GM23338 (cell line): ENCODE results near the gene SPC24. TPM values are rescaled to one million over a fixed set of nuclear protein-coding genes. Genes with fewer than 3 reads are reported as not detected.

Source experiments
- CTCF ChIP-seq, 2 experiments: fragments of 200-600 bp in 1 of 2; sonication (generic) in 1 of 2; conservative IDR thresholded peaks; 2 replicates each; pipeline versions ENCODE4 v1.5.1 to v1.6.1; 2016 to 2017; ENCODE audit warnings: antibody characterized with exemption in 2 of 2, low read depth in 2 of 2, mild to moderate bottlenecking in 2 of 2, moderate library complexity in 1 of 2
- EZH2 ChIP-seq: fragments of 200-600 bp; sonication (generic); IDR thresholded peaks from one replicate; pipeline ENCODE4 v1.8.0; 2017; ENCODE audit warnings: antibody characterized with exemption, mild to moderate bottlenecking, low read depth; ENCODE audit not compliant: unreplicated experiment
- EZH2phosphoT487 ChIP-seq: fragments of 200-600 bp; sonication (generic); IDR thresholded peaks from one replicate; pipeline ENCODE4 v1.8.1; 2018; ENCODE audit warnings: antibody characterized with exemption; ENCODE audit not compliant: unreplicated experiment
- JUNB ChIP-seq: IDR thresholded peaks from one replicate; pipeline ENCODE4 v1.6.1; 2016; ENCODE audit warnings: antibody characterized with exemption; ENCODE audit not compliant: unreplicated experiment
- STAT1 ChIP-seq: IDR thresholded peaks from one replicate; pipeline ENCODE4 v1.6.1; 2016; ENCODE audit warnings: antibody characterized with exemption; ENCODE audit not compliant: unreplicated experiment
- ZNF331 ChIP-seq: fragments of 250-450 bp; sonication (Bioruptor Pico); IDR thresholded peaks from 2 replicates; pipeline ENCODE4 v1.5.0; 2020; ENCODE audit warnings: low read depth, mild to moderate bottlenecking, moderate library complexity
- ZNF462 ChIP-seq: fragments of 250-450 bp; sonication (Bioruptor Pico); IDR thresholded peaks from 2 replicates; pipeline ENCODE4 v1.5.0; 2020; ENCODE audit warnings: mild to moderate bottlenecking, moderate library complexity
- polyA plus RNA-seq: library from polyadenylated mRNA; unstranded; fragments of >200 nt; fragmentation: Nextera tagmentation; extraction: Ambion mirVana; gene quantifications from 2 replicates; pipeline ENCODE4 v1.2.1, GENCODE V29; 2016
- total RNA-seq: library from RNA; depleted of rRNA; stranded (reverse); fragments of >200 nt; shearing (Covaris generic); gene quantifications from 2 replicates; pipeline ENCODE4 v1.2.3, GENCODE V29; 2014

Gene SPC24
- total and polyA plus RNA-seq, 2 experiments from 2014 or later = 38.7 to 40.6 TPM

- no peak for TF ChIP-seq ZNF462 (CRISPR knock-in tag)
- TF ChIP-seq EZH2 = no peak
- TF ChIP-seq ZNF331 (CRISPR knock-in tag) = no peak
- no peak for TF ChIP-seq EZH2phosphoT487
- TF ChIP-seq CTCF (conservative IDR thresholded peaks at IDR 0.05; ENCODE audit: low read depth in 2 of 2) = no peak
- TF ChIP-seq JUNB = no peak
- no peak for TF ChIP-seq STAT1
Measured at GRCh38 chr19:11196406-11197287, 41.1 kb upstream of the SPC24 start (continued).
